ENCODE measurements around the gene ADGRG3.

- TF ChIP-seq, protein P1, sequence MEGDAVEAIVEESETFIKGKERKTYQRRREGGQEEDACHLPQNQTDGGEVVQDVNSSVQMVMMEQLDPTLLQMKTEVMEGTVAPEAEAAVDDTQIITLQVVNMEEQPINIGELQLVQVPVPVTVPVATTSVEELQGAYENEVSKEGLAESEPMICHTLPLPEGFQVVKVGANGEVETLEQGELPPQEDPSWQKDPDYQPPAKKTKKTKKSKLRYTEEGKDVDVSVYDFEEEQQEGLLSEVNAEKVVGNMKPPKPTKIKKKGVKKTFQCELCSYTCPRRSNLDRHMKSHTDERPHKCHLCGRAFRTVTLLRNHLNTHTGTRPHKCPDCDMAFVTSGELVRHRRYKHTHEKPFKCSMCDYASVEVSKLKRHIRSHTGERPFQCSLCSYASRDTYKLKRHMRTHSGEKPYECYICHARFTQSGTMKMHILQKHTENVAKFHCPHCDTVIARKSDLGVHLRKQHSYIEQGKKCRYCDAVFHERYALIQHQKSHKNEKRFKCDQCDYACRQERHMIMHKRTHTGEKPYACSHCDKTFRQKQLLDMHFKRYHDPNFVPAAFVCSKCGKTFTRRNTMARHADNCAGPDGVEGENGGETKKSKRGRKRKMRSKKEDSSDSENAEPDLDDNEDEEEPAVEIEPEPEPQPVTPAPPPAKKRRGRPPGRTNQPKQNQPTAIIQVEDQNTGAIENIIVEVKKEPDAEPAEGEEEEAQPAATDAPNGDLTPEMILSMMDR (IDR thresholded peaks at IDR 0.05): no peak
- no peak for TF ChIP-seq POLR2A (IDR thresholded peaks at IDR 0.05)
Observed at GRCh38 chr16:57624806-57625500, 43.2 kb upstream of the ADGRG3 start.

Data from adrenal gland (tissue), 5 donors.